ENCODE results near the gene FBXO28.

Gene FBXO28

DNA sequence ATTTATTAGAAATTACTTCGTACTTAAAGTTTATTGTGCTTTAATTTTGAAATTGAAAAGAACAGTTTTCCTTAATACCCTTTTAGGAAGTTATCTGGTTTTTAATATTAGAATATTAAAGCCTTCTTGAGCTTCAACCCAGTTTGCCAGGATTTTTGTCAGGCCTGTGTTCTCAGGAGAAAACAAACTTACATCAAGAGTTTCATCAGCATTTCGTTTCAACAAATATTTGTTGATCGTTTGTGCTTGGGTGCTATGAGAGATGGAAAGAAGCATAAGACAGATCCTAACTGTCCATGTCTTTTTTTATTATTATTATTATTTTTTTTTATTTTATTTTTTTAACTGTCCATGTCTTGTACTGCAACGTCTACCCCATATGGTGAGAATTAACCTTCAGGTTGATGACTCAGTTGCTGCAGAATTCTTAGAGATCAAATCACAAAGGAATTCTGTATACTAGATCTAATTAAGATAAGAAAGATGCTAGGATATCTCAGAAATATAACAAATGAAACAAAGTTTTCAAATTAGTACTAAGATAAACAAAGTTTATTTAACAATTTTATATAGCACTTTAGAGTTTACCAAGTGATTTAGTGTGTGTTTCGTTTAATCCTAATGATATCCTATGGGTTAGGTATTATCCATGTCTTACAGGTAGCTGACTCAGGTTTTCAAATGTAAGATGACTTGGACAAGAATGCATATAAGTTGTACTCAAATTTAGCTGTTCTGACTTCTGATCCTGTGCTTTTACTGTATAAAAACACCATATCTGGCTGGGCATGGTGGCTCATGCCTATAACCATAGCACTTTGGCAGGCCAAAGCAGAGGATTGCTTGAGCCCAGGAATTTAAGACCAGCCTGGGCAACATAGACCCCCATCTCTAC, 14.3 kb downstream of the FBXO28 start:
- H3K4me3 ChIP-seq (ENCODE audit: low read depth, low read length), result no peak overlapping the region
- TF ChIP-seq, protein P1, sequence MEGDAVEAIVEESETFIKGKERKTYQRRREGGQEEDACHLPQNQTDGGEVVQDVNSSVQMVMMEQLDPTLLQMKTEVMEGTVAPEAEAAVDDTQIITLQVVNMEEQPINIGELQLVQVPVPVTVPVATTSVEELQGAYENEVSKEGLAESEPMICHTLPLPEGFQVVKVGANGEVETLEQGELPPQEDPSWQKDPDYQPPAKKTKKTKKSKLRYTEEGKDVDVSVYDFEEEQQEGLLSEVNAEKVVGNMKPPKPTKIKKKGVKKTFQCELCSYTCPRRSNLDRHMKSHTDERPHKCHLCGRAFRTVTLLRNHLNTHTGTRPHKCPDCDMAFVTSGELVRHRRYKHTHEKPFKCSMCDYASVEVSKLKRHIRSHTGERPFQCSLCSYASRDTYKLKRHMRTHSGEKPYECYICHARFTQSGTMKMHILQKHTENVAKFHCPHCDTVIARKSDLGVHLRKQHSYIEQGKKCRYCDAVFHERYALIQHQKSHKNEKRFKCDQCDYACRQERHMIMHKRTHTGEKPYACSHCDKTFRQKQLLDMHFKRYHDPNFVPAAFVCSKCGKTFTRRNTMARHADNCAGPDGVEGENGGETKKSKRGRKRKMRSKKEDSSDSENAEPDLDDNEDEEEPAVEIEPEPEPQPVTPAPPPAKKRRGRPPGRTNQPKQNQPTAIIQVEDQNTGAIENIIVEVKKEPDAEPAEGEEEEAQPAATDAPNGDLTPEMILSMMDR (IDR thresholded peaks at IDR 0.05; ENCODE audit: low read depth, low read length), result no peak

DNA sequence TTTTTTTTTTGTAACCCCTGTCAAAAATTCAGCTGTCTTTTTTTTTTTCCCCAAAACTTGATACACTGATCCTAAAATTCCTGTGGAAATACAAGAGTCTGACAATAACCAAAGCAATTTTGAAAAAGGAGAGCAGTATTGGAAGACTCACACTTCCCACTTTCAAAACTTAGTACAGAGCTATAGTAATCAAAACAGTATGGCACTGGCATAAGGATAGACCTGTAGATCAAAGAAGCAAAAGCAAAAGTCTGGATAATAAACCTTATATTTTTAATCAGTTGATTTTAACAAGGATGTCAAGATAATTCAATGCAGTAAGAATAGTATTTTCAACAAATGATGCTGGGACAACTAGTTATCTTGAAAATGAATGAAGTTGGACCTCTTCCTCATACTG, 17.3 kb downstream of the FBXO28 start:
- TF ChIP-seq, protein P1 (IDR thresholded peaks at IDR 0.05; ENCODE audit: low read depth, low read length), result no peak

DNA sequence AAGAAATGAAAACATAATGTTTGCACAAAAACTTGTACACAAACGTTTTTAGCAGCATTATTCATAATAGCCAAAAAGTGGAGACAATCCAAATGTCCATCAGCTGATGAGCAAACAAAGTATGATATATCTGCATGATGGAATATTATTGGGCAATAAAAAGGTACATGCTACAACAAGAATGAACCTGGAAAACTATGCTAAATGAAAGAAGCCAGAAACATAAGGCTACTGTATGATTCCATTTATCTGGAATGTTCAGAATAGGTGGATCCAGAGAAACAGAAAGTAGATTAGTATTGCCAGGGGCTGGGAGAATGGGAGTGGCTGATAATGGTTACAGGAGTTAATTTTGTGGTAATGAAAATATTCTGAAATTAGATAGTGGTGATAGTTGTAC, 19.0 kb downstream of the FBXO28 start:
- TF ChIP-seq, protein P1 (IDR thresholded peaks at IDR 0.05; ENCODE audit: low read depth, low read length), result no peak
- H3K4me3 ChIP-seq (ENCODE audit: low read depth, low read length), result no peak overlapping the region

More for the DNA sequence above, 17.3 kb downstream of the FBXO28 start:
- no peak overlapping the region for H3K4me3 ChIP-seq (ENCODE audit: low read depth, low read length)

DNA sequence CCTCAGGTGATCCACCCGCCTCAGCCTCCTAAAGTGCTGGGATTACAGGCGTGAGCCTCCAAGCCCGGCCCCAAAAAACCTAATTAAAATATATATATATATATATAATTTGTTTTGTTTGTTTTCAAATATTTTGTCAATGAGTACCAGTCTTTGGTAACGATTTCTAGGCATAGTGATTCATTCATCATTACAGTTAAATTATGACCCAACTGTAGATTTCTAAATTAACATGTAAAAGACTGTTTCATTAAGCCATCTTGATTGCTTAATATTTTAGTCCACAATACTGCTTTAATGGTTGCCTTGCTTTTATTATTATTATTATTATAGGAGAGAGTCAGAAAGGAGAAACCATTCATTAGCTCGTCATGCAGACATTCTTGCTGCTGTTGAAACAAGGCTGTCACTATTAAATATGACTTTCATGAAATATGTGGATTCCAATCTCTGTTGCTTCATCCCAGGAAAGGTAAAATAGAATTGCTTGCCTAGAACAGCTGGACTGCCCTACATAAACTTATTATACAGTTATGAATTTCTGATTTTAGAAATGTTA, 19.9 kb downstream of the FBXO28 start:
- TF ChIP-seq, protein P1 (IDR thresholded peaks at IDR 0.05; ENCODE audit: low read depth, low read length), result no peak
- H3K4me3 ChIP-seq (ENCODE audit: low read depth, low read length), result no peak overlapping the region

DNA sequence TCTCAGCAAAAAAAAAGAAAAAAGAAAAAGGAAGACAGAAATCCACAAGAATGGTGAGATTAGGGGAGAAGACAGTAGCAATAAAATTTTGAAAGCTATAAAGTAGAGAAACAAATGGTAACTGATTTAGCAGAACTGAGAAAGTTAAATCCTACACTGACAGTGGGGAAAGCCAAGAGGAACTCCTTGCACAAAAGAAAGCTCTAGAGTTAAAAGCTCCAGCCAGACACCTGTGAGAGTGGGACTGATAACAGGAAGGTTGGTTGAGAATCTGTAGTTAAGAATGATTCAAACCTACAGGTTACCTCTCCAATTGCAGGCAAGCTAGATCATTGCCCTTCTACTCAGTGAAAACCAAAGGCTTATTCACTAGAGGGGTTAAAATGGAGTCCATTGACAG, 23.6 kb downstream of the FBXO28 start:
- TF ChIP-seq, protein P1 (IDR thresholded peaks at IDR 0.05; ENCODE audit: low read depth, low read length), result no peak
- H3K4me3 ChIP-seq (ENCODE audit: low read depth, low read length), result no peak overlapping the region

DNA sequence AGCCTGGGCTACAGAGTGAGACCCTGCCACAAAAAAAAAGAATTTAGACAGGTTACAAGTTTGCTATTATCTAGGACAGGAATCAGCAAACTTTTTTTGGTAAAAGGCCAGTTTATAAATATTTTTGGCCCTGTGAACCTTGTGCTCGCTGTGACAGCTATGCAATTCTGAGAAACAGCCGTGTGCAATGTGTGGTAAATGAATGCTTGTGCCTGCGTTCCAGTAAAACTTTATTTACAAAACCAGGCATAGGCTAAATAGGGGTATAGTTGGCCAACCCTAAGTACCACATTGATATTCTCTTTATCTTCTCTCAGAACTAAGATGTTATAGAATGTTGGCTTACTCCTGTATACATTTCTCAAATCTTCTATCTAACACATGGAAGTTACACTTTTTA, 24.3 kb downstream of the FBXO28 start:
- TF ChIP-seq, protein P1 (IDR thresholded peaks at IDR 0.05; ENCODE audit: low read depth, low read length), result no peak
- H3K4me3 ChIP-seq (ENCODE audit: low read depth, low read length), result no peak overlapping the region

DNA sequence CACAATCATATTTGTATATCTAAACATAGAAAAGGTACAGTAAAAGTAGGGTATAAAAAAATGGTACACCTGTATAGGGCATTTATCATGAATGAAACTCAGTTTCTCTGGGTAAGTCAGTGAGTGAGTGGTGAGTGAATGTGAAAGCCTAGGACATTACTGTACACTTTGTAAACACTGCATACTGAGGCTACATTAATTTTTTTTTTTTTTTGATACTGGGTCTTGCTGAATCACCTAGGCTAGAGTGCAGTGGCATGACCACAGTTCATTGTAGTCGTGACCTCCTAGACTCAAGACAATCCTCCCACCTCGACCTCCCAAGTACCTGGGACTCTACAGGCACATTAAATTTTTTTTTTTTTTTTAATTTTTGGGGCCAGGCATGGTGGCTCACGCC, 27.8 kb downstream of the FBXO28 start:
- H3K4me3 ChIP-seq (ENCODE audit: low read depth, low read length), result no peak overlapping the region
- TF ChIP-seq, protein P1 (IDR thresholded peaks at IDR 0.05; ENCODE audit: low read depth, low read length), result no peak
